PC-3 (cell line): ENCODE measurements around the gene DMAC2L.

Experiments used
- EZH2 ChIP-seq: fragments of 300-600 bp; sonication (generic); IDR thresholded peaks from one replicate; pipeline ENCODE4 v1.6.1; 2017; ENCODE audit warnings: antibody characterized with exemption, mild to moderate bottlenecking, low read length; ENCODE audit not compliant: unreplicated experiment
- EZH2phosphoT487 ChIP-seq: fragments of 300-600 bp; sonication (generic); IDR thresholded peaks from 2 replicates; pipeline ENCODE4 v1.6.1; 2018; ENCODE audit warnings: mild to moderate bottlenecking, antibody characterized with exemption, low read length, borderline replicate concordance
- TF ChIP-seq, protein P1 (sequence below): fragments of 300-600 bp; sonication (generic); conservative IDR thresholded peaks from 2 replicates; pipeline ENCODE4 v1.5.1; 2017; ENCODE audit warnings: antibody characterized with exemption, low read depth, mild to moderate bottlenecking, low read length

DNA sequence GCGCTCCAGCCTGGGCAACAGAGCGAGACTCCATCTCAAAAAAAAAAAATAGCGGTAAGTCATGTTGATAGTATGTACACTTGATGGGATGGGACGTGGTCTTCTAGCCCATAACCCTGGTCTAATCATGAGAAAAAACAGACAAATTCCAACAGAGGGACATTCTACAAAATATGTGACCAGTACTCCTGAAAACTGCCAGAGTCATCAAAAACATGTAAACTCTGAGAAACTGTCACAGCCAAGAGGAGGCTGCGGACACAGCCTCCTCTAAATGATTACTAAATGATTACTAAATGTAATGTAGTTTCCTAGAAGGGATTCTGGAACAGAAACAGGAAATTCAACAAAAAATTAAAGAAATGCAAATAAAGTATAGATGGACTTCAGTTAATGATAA lies 63.6 kb downstream of the DMAC2L start:
- TF ChIP-seq EZH2phosphoT487 (no peak), EZH2 (no peak)
- TF ChIP-seq, protein P1, sequence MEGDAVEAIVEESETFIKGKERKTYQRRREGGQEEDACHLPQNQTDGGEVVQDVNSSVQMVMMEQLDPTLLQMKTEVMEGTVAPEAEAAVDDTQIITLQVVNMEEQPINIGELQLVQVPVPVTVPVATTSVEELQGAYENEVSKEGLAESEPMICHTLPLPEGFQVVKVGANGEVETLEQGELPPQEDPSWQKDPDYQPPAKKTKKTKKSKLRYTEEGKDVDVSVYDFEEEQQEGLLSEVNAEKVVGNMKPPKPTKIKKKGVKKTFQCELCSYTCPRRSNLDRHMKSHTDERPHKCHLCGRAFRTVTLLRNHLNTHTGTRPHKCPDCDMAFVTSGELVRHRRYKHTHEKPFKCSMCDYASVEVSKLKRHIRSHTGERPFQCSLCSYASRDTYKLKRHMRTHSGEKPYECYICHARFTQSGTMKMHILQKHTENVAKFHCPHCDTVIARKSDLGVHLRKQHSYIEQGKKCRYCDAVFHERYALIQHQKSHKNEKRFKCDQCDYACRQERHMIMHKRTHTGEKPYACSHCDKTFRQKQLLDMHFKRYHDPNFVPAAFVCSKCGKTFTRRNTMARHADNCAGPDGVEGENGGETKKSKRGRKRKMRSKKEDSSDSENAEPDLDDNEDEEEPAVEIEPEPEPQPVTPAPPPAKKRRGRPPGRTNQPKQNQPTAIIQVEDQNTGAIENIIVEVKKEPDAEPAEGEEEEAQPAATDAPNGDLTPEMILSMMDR = no peak
